Smooth muscle cell (in vitro differentiated cells): ENCODE data around the gene CNTFR. TPM values are rescaled to one million over a fixed set of nuclear protein-coding genes. Genes with fewer than 3 reads are reported as not detected.

Source experiments
- DNase-seq: peaks from one replicate; lab custom pipeline; 2025; ENCODE audit not compliant: unreplicated experiment; lab: John Stamatoyannopoulos, UW
- H2AFZ ChIP-seq: fragments of 200-600 bp; sonication (generic); 2 replicates; pipeline ENCODE4 v1.6.0; 2016; ENCODE audit warnings: antibody characterized with exemption, low read depth, mild to moderate bottlenecking
- H3F3A ChIP-seq: fragments of 200-600 bp; sonication (generic); 2 replicates; pipeline ENCODE4 v1.6.0; 2017; ENCODE audit warnings: antibody characterized with exemption, low read depth
- H3K27ac ChIP-seq: fragments of 200-600 bp; sonication (generic); 2 replicates; pipeline ENCODE4 v1.5.1; 2016; ENCODE audit warnings: low read depth, mild to moderate bottlenecking
- H3K27me3 ChIP-seq: fragments of 200-600 bp; sonication (generic); 2 replicates; pipeline ENCODE4 v1.6.1; 2016; ENCODE audit warnings: low read depth, mild to moderate bottlenecking
- H3K36me3 ChIP-seq: fragments of 200-600 bp; sonication (generic); 2 replicates; pipeline ENCODE4 v1.5.1; 2016; ENCODE audit warnings: low read depth
- H3K4me1 ChIP-seq: fragments of 200-600 bp; sonication (generic); 2 replicates; pipeline ENCODE4 v1.5.1; 2016; ENCODE audit warnings: low read depth
- H3K4me2 ChIP-seq: fragments of 200-600 bp; sonication (generic); 2 replicates; pipeline ENCODE4 v1.6.0; 2016; ENCODE audit warnings: mild to moderate bottlenecking
- H3K4me3 ChIP-seq: fragments of 200-600 bp; sonication (generic); 2 replicates; pipeline ENCODE4 v1.5.1; 2016; ENCODE audit warnings: mild to moderate bottlenecking
- H3K79me2 ChIP-seq: fragments of 200-600 bp; sonication (generic); 2 replicates; pipeline ENCODE4 v1.6.0; 2016; ENCODE audit warnings: low read depth, mild to moderate bottlenecking
- H3K9ac ChIP-seq: fragments of 200-600 bp; sonication (generic); 2 replicates; pipeline ENCODE4 v1.6.0; 2016; ENCODE audit warnings: low read depth
- H3K9me3 ChIP-seq: fragments of 200-600 bp; sonication (generic); replicated peaks from 2 replicates; pipeline ENCODE4 v1.5.1; 2016; ENCODE audit warnings: low read depth
- H4K20me1 ChIP-seq: fragments of 200-600 bp; sonication (generic); 2 replicates; pipeline ENCODE4 v1.6.0; 2016; ENCODE audit warnings: low read depth
- WGBS: methylation state at CpG from one replicate; pipeline ENCODE4 v1.1.7; 2016; ENCODE audit warnings: low lambda C conversion rate; 5-methylcytosine and 5-hydroxymethylcytosine counted together
- polyA plus RNA-seq: library from polyadenylated mRNA; unstranded; fragments of >200 nt; fragmentation: Nextera tagmentation; extraction: Ambion mirVana; gene quantifications from 2 replicates; pipeline ENCODE4 v1.2.1, GENCODE V29; 2016
- total RNA-seq: library from RNA; depleted of rRNA; stranded (reverse); fragments of >200 nt; gene quantifications from 2 replicates; pipeline ENCODE4 v1.2.3, GENCODE V29; 2014
- TF ChIP-seq, protein P1 (sequence below): fragments of 200-600 bp; sonication (generic); IDR thresholded peaks from 2 replicates; pipeline ENCODE4 v1.5.1; 2017; ENCODE audit warnings: borderline replicate concordance, mild to moderate bottlenecking, antibody characterized with exemption; ENCODE audit not compliant: insufficient read depth, poor library complexity, severe bottlenecking

CNTFR gene
- total and polyA plus RNA-seq, 2 experiments from 2014 or later = 4.3 to 16.4 TPM

DNA sequence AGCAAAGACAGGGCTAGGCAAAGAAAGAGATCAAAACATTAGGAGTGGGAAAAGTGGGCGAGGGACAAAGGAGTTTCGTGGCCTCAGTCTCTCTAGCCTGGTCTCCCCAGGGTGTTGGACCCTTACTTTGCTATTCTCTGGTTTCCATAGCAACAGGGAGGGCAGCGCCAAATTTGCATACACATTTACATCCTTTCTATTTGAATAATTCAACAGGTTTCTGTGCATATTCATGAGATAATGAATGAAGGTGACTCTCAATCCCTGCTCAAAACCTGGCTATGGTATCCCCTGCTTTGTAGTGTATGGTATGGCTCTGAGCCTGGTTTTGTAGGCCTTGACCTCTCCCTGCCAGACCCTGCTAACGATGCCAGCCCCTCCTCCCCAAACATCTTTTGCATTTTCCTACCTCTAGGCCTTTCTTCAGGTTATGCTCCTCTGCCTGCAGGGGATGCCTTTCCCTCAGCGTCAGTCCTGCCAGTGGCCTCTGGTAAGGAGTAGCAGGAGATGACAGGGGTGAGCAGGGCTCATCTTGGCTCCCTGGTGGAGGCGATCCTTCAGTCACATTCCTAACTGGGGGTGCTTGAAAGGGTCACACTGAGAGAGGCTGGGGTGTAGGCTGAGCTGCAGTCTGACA is 12.5 kb upstream of the CNTFR start:
- H3K4me3 ChIP-seq = no peak overlapping the region
- H3F3A ChIP-seq = no peaks in the 10 kb centered on the region
- H2AFZ ChIP-seq = no peak overlapping the region
- H3K79me2 ChIP-seq = no peaks in the 10 kb centered on the region
- no peaks in the 10 kb centered on the region for H4K20me1 ChIP-seq
- DNase-seq = no peak
- no peak overlapping the region for H3K9ac ChIP-seq
- no peaks in the 10 kb centered on the region for H3K27me3 ChIP-seq
- H3K4me2 ChIP-seq = no peak overlapping the region
- WGBS = 66% methylated on average over 6 of the region's 6 CpGs
- no peaks in the 10 kb centered on the region for H3K36me3 ChIP-seq
- TF ChIP-seq, protein P1, sequence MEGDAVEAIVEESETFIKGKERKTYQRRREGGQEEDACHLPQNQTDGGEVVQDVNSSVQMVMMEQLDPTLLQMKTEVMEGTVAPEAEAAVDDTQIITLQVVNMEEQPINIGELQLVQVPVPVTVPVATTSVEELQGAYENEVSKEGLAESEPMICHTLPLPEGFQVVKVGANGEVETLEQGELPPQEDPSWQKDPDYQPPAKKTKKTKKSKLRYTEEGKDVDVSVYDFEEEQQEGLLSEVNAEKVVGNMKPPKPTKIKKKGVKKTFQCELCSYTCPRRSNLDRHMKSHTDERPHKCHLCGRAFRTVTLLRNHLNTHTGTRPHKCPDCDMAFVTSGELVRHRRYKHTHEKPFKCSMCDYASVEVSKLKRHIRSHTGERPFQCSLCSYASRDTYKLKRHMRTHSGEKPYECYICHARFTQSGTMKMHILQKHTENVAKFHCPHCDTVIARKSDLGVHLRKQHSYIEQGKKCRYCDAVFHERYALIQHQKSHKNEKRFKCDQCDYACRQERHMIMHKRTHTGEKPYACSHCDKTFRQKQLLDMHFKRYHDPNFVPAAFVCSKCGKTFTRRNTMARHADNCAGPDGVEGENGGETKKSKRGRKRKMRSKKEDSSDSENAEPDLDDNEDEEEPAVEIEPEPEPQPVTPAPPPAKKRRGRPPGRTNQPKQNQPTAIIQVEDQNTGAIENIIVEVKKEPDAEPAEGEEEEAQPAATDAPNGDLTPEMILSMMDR = no peak
- no peaks in the 10 kb centered on the region for H3K9me3 ChIP-seq
- no peaks in the 10 kb centered on the region for H3K4me1 ChIP-seq
- no peak overlapping the region for H3K27ac ChIP-seq

DNA sequence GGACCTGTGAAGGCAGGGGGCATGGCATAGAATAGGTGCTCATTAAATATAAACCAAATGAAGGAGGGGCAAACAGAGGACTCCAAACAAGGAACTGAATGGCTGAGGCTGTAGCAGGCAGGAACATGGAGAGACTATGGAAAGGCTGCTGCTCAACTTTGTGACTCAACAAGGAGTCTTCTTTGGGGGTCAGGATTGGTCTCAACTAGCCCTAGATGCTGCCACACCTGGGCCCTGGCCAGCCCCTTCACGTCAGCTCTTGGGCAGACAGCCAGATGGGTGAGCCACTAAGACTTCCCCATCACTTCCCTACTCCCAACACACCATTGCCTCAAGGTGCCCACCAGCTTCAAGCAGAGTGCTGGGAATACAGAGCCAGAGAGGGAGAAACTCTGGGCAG is 11.4 kb upstream of the CNTFR start:
- no peaks in the 10 kb centered on the region for H3K27me3 ChIP-seq
- H4K20me1 ChIP-seq = no peaks in the 10 kb centered on the region
- no peaks in the 10 kb centered on the region for H3F3A ChIP-seq
- H3K4me2 ChIP-seq = no peak overlapping the region
- TF ChIP-seq, protein P1 = no peak
- 100% methylated on average over 1 of the region's 1 CpG for WGBS
- DNase-seq = no peak
- H2AFZ ChIP-seq = no peak overlapping the region
- H3K4me1 ChIP-seq = no peaks in the 10 kb centered on the region
- no peak overlapping the region for H3K9ac ChIP-seq
- H3K4me3 ChIP-seq = no peak overlapping the region
- H3K27ac ChIP-seq = no peak overlapping the region
- no peaks in the 10 kb centered on the region for H3K79me2 ChIP-seq
- H3K9me3 ChIP-seq = no peaks in the 10 kb centered on the region
- no peaks in the 10 kb centered on the region for H3K36me3 ChIP-seq

DNA sequence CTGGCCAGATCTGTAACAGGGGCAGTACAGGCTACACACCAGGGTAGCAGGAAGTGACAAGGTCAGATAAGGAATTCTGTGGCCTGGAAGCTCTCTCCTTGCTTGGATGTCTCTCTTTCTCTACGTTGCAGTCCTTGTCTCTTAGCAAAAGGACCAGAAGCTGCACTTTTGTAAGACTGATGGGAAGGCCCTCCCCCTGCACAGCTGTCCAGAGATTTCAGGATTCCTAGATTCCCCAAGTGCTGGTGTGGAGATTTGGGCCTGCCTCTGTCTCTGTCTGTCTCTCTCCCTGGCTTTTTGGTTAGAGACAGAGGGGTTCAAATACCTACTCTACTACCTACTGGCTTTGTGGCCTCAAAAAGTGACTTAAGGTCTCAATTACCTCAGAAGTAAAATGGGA is 10.0 kb upstream of the CNTFR start:
- Histone ChIP-seq H3K27ac (no peak overlapping the region), H2AFZ (no peak overlapping the region), H3K4me2 (no peak overlapping the region), H3K4me3 (no peak overlapping the region), H4K20me1 (no peaks in the 10 kb centered on the region), H3K36me3 (no peaks in the 10 kb centered on the region), H3K9ac (no peak overlapping the region), H3K9me3 (no peaks in the 10 kb centered on the region), H3K27me3 (no peaks in the 10 kb centered on the region), H3K79me2 (no peaks in the 10 kb centered on the region), H3F3A (no peaks in the 10 kb centered on the region), H3K4me1 (no peaks in the 10 kb centered on the region)
- no peak for DNase-seq
- TF ChIP-seq, protein P1 = no peak
- 7% methylated on average over 1 of the region's 1 CpG for WGBS

DNA sequence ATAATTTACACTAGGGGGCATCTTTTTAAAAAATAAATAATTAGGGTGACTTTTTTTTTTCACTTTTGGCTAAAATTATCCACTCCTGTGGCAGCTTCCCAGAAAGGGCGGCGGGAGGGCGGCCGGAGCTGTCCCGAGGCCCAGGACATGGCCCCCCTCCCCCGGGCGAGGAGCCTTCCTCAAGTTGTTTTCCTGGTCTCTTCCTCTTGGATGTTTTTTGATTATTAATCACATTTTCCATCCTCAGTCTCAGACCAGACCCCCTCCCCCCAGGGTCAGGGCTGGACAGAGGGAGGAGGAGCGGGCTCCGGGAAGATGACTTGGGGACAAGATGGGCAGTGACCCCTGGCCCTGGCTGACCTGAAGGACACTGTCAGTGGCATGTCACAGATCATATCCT is 4.7 kb upstream of the CNTFR start:
- no peak overlapping the region for H3K27ac ChIP-seq
- H3K36me3 ChIP-seq = no peaks in the 10 kb centered on the region
- no peaks in the 10 kb centered on the region for H3F3A ChIP-seq
- no peak overlapping the region for H3K4me3 ChIP-seq
- peaks cover 24% of the 10 kb centered on the region for H3K27me3 ChIP-seq
- 93% methylated on average over 9 of the region's 9 CpGs for WGBS
- no peak overlapping the region for H3K4me2 ChIP-seq
- H3K9ac ChIP-seq = no peak overlapping the region
- no peaks in the 10 kb centered on the region for H3K79me2 ChIP-seq
- no peaks in the 10 kb centered on the region for H4K20me1 ChIP-seq
- H3K9me3 ChIP-seq = no peaks in the 10 kb centered on the region
- TF ChIP-seq, protein P1 = no peak
- no peak for DNase-seq
- H2AFZ ChIP-seq = no peak overlapping the region
- H3K4me1 ChIP-seq = peaks cover 9% of the 10 kb centered on the region
